Immature natural killer cell (primary cell): ENCODE data around the gene ATP9B. TPM values are rescaled to one million over a fixed set of nuclear protein-coding genes. Genes with fewer than 3 reads are reported as not detected.
"Not testable (repeated sequence)": the region's sequence is repeated elsewhere in the genome, so short reads cannot be mapped to it uniquely, and the experiment has no call there.

Experiments used
- DNase-seq, 3 donors: peaks; one replicate each; pipeline ENCODE4 v3.0.0; 2022; ENCODE audit warnings: mixed read lengths in 1 of 3
- H3K27ac Mint-ChIP-seq, 6 donors: one replicate each; pipeline ENCODE4 v1.8.0; 2020; ENCODE audit warnings: mixed read lengths in 6 of 6, mild to moderate bottlenecking in 5 of 6, inconsistent platforms in 4 of 6, moderate library complexity in 3 of 6
- H3K27me3 Mint-ChIP-seq, 3 donors: one replicate each; pipeline ENCODE4 v1.8.0; 2020 to 2021; ENCODE audit warnings: low read depth in 3 of 3, mild to moderate bottlenecking in 3 of 3, mixed read lengths in 3 of 3, moderate library complexity in 3 of 3, inconsistent platforms in 1 of 3
- H3K36me3 Mint-ChIP-seq, 3 donors: one replicate each; pipeline ENCODE4 v1.8.0; 2020; ENCODE audit warnings: mixed read lengths in 3 of 3, inconsistent platforms in 2 of 3, mild to moderate bottlenecking in 2 of 3
- H3K4me1 Mint-ChIP-seq, 2 donors: one replicate each; pipeline ENCODE4 v1.8.0; 2020; ENCODE audit warnings: inconsistent platforms in 2 of 2, mild to moderate bottlenecking in 2 of 2, mixed read lengths in 2 of 2, moderate library complexity in 1 of 2
- H3K4me3 Mint-ChIP-seq, 5 donors: one replicate each; pipeline ENCODE4 v1.8.0; 2020; ENCODE audit warnings: mild to moderate bottlenecking in 5 of 5, mixed read lengths in 5 of 5, inconsistent platforms in 3 of 5, moderate library complexity in 3 of 5
- H3K9me3 Mint-ChIP-seq, 6 donors: one replicate each; pipeline ENCODE4 v1.8.0; 2020; ENCODE audit warnings: mild to moderate bottlenecking in 6 of 6, mixed read lengths in 6 of 6, inconsistent platforms in 4 of 6, moderate library complexity in 3 of 6
- polyA plus RNA-seq, 3 donors: library from polyadenylated mRNA; unstranded; fragments of 300-500 nt; fragmentation: Illumina TruSeq; gene quantifications; one replicate each; pipeline ENCODE4 v1.2.3, GENCODE V29; 2021

ATP9B gene
- polyA plus RNA-seq, 3 donors from 2014 or later: 11.4 to 16.9 (median 11.5) TPM

DNA sequence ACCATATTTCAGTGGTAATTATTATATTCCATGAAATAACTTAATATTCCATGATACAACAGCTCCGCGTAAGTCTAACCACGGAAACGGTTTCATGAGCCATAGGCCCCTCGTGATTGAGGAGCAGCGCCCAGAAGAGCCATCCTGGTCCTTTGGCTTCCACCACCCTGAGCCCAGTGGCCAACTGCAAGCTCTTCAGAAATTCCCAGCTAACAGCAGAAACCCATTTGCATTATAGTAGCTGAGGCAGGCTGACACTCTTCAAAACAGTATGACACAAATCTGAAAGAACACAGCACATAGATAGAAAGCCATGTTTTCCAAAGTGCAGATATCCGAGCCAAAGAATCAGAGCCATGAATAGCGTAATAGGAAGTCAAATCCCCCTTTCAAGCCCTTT is 205.6 kb downstream of the ATP9B start:
- H3K36me3 Mint-ChIP-seq: peaks cover 24 to 29% (median 25%) of the 10 kb centered on the region in 3 donors
- DNase-seq: no peak
- no peak overlapping the region for H3K4me3 Mint-ChIP-seq

DNA sequence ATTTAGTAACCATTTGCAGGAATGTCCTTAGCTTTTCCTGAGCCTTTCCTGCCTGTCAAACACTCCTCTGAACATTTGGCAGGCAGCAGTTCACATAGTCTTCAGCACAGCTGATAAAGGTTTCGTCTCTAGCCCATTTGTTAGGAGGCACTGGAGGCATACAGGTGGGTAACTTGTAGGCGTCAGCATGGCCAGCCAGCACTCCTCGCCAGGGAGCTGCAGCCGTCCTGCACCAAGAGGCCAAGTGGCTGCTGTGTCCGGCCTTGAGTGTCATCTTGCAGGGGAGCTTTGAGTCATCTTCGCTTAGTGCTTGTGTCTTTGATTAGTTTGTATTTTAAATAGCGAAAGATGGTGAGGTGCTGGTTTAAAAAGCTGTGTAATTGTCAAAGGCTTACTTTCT is 206.3 kb downstream of the ATP9B start:
- Mint-ChIP-seq H3K27me3 (peaks cover 0 to 3% (median 2%) of the 10 kb centered on the region in 3 donors), H3K36me3 (peaks cover 24 to 29% (median 27%) of the 10 kb centered on the region in 3 donors), H3K4me3 (peak overlapping the region in 1 of 5 donors; percentile 44), H3K27ac (peak overlapping the region in 4 of 6 donors; percentile 23 to 43 (median 30)), H3K9me3 (no peaks in the 10 kb centered on the region), H3K4me1 (peaks cover 20 to 31% of the 10 kb centered on the region in 2 donors)
- no peak for DNase-seq

More for the DNA sequence above, 205.6 kb downstream of the ATP9B start:
- H3K27ac Mint-ChIP-seq: peak overlapping the region in 4 of 6 donors; percentile 23 to 35 (median 28)
- no peaks in the 10 kb centered on the region for H3K9me3 Mint-ChIP-seq
- H3K4me1 Mint-ChIP-seq: peaks cover 20 to 31% of the 10 kb centered on the region in 2 donors
- H3K27me3 Mint-ChIP-seq: peaks cover 0 to 3% (median 2%) of the 10 kb centered on the region in 3 donors

DNA sequence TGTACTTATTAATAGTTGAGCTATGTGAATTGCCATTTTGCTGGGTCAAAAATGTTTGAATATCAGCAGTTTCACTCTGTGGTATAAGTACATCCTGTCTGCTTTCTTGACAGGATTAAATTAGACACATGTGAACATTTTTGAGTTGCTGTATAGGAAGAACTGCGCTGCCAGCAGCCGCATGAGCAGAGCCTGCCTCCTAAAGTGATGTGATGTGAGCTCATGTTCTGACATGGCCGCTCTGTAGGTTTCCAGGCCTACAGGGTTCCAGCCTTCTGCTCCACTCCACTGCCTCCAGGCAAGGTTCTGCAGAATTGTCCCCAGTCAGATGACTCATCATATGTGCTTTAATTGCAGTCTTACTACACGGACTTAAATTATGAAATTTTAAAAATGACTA is 206.8 kb downstream of the ATP9B start:
- Mint-ChIP-seq H3K27me3 (peaks cover 0 to 3% (median 2%) of the 10 kb centered on the region in 3 donors), H3K4me3 (peak overlapping the region in 1 of 5 donors; percentile 13), H3K9me3 (no peaks in the 10 kb centered on the region), H3K36me3 (peaks cover 24 to 29% (median 27%) of the 10 kb centered on the region in 3 donors), H3K27ac (peak overlapping the region in 5 of 6 donors; percentile 23 to 58 (median 43)), H3K4me1 (peaks cover 20 to 31% of the 10 kb centered on the region in 2 donors)
- DNase-seq: no peak

- no peak overlapping the region for H3K4me3 Mint-ChIP-seq
- no peak for DNase-seq
- H3K4me1 Mint-ChIP-seq: peaks cover 20 to 26% of the 10 kb centered on the region in 2 donors
- H3K27ac Mint-ChIP-seq: no peak overlapping the region
- peaks cover 19 to 34% (median 25%) of the 10 kb centered on the region in 3 donors for H3K36me3 Mint-ChIP-seq
- H3K27me3 Mint-ChIP-seq: peaks cover 0 to 2% (median 0%) of the 10 kb centered on the region in 3 donors
- no peaks in the 10 kb centered on the region for H3K9me3 Mint-ChIP-seq
Measured at GRCh38 chr18:79278896-79279295, 209.7 kb downstream of the ATP9B start.

DNA sequence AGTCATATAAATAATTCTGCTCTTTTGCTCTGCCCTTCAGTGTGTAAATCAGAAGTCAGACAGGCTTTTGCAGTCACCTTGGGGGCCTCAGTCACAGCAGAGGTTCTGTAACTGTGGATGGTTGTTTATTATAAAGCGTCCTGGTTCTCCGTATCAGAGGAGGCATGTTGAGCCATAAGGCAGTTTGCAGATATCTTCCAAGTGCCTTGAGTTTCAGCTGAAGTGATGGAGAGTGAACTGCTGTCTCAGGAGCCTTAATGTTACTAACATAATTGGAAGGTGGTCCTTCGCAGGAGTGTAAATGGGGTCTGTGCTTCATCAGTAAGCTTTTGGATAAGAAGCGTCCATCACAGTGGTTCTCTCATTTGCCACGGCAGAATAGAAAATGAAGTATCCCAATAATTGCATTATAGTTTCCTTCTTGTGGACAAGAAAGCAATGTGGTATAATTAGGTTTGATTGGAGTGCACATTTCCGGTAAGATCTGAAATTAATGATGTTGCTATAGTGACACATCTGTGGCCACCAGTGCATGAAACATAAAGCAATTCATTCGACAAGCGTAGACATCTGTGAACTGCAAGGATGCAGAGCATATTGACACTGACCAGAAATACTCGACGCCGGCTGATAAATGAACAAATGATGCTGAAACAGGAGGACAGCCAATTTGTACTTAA is 214.1 kb downstream of the ATP9B start:
- Mint-ChIP-seq H3K36me3 (peaks cover 18 to 25% (median 23%) of the 10 kb centered on the region in 3 donors), H3K27me3 (peaks cover 0 to 2% (median 0%) of the 10 kb centered on the region in 3 donors), H3K27ac (no peak overlapping the region), H3K4me3 (no peak overlapping the region), H3K4me1 (no peaks in the 10 kb centered on the region), H3K9me3 (peaks cover 0 to 3% (median 0%) of the 10 kb centered on the region in 6 donors)
- no peak for DNase-seq

DNA sequence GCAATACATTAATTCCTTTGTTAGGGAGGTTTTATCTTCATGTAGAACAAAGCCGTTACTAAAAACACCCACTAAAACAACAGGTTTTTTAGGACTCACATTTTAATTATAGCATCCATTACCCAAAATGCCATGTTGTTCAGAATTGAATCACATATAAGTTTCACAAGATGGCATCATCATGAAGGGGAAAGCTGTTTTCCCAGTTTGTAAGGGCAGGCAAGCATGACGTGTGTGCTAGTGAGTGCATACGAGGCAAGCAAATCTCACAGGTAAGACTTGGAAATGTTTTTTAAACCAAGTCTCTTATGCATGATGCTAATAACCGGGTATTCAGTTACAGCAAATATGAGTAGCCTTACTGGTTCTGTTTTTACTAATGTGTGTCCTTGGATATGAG is 214.7 kb downstream of the ATP9B start:
- Mint-ChIP-seq H3K36me3 (peaks cover 13 to 19% (median 18%) of the 10 kb centered on the region in 3 donors), H3K27me3 (peaks cover 0 to 2% (median 0%) of the 10 kb centered on the region in 3 donors), H3K4me3 (no peak overlapping the region), H3K27ac (no peak overlapping the region), H3K9me3 (peaks cover 0 to 5% (median 0%) of the 10 kb centered on the region in 6 donors), H3K4me1 (no peaks in the 10 kb centered on the region)
- DNase-seq: no peak

GRCh38 chr18:79285191-79285590 is 216.0 kb downstream of the ATP9B start:
- H3K27ac Mint-ChIP-seq, DNase-seq, H3K4me1 Mint-ChIP-seq, H3K27me3 Mint-ChIP-seq, H3K4me3 Mint-ChIP-seq, H3K9me3 Mint-ChIP-seq: not testable (repeated sequence)
- peaks cover 10 to 23% (median 18%) of the 10 kb centered on the region in 3 donors for H3K36me3 Mint-ChIP-seq

DNA sequence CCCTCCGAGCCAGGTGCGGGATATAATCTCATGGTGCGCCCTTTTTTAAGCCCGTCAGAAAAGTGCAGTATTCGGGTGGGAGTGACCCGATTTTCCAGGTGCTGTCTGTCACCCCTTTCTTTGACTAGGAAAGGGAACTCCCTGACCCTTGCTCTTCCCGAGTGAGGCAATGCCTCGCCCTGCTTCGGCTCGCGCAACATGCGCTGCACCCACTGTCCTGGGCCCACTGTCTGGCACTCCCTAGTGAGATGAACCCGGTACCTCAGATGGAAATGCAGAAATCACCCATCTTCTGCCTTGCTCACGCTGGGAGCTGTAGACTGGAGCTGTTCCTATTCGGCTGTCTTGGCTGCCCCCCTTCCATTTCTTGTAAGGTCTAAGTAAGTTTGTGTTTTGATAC is 221.2 kb downstream of the ATP9B start:
- H3K36me3 Mint-ChIP-seq: peaks cover 6 to 15% (median 13%) of the 10 kb centered on the region in 3 donors
- H3K4me3 Mint-ChIP-seq, H3K4me1 Mint-ChIP-seq, DNase-seq, H3K27ac Mint-ChIP-seq, H3K27me3 Mint-ChIP-seq, H3K9me3 Mint-ChIP-seq: not testable (repeated sequence)

DNA sequence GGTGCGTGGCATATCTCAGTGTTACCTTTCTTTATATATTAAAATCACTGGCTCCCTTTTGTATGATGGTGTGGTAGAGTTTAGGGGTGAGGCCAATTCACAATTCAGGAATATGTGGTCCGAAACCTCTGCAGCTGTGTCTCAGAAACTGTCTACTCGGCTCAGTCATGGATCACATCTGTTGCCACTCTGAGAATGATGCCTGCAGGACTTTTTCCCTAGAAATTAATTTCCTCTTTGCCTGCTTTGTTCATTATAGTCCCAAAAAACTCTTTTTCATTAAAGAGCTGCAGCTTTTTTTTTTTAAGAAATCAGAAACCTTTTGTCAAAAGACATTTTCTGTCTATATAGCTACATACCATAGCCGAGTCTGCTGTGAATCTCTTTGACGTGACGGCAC is 221.7 kb downstream of the ATP9B start:
- DNase-seq: no peak
- peaks cover 6 to 18% (median 16%) of the 10 kb centered on the region in 3 donors for H3K36me3 Mint-ChIP-seq
- H3K27ac Mint-ChIP-seq: no peak overlapping the region
- no peaks in the 10 kb centered on the region for H3K27me3 Mint-ChIP-seq
- peaks cover 0 to 5% (median 0%) of the 10 kb centered on the region in 6 donors for H3K9me3 Mint-ChIP-seq
- no peak overlapping the region for H3K4me3 Mint-ChIP-seq
- peaks cover 3 to 6% of the 10 kb centered on the region in 2 donors for H3K4me1 Mint-ChIP-seq

GRCh38 chr18:79294235-79294634 is 225.0 kb downstream of the ATP9B start:
- H3K27ac Mint-ChIP-seq: no peak overlapping the region
- H3K9me3 Mint-ChIP-seq: no peaks in the 10 kb centered on the region
- peaks cover 24 to 26% (median 24%) of the 10 kb centered on the region in 3 donors for H3K36me3 Mint-ChIP-seq
- no peak for DNase-seq
- H3K4me3 Mint-ChIP-seq: no peak overlapping the region
- H3K4me1 Mint-ChIP-seq: peaks cover 5 to 6% of the 10 kb centered on the region in 2 donors
- H3K27me3 Mint-ChIP-seq: peaks cover 0 to 1% (median 0%) of the 10 kb centered on the region in 3 donors

DNA sequence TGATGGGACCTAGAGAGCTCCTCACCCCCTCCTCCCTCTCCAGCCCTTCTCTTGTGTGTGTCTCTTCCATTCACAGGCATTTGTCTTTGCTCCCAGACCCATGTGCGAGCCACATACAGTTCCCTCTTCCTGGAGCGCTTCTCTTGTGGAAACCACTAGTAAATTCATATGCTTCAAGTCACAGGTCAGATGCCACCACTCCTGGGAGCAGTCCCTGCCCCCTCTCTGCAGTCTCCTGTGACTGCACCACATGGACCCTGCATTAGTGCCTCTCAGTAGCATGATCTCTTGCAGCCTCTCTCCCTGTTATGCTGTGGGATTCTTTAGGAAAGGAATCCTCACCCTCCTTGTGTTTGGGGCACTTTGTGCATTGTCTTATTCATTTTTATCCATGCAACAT is 230.1 kb downstream of the ATP9B start:
- H3K9me3 Mint-ChIP-seq: no peaks in the 10 kb centered on the region
- no peak for DNase-seq
- H3K4me1 Mint-ChIP-seq: peaks cover 2 to 4% of the 10 kb centered on the region in 2 donors
- H3K27me3 Mint-ChIP-seq: peaks cover 0 to 1% (median 0%) of the 10 kb centered on the region in 3 donors
- H3K27ac Mint-ChIP-seq: peak overlapping the region in 2 of 6 donors; percentile 37 to 73
- H3K36me3 Mint-ChIP-seq: peaks cover 17 to 24% (median 23%) of the 10 kb centered on the region in 3 donors
- no peak overlapping the region for H3K4me3 Mint-ChIP-seq

GRCh38 chr18:79299711-79300110 is 230.5 kb downstream of the ATP9B start:
- Mint-ChIP-seq H3K4me1 (peaks cover 2 to 4% of the 10 kb centered on the region in 2 donors), H3K9me3 (no peaks in the 10 kb centered on the region), H3K27me3 (peaks cover 0 to 1% (median 0%) of the 10 kb centered on the region in 3 donors), H3K27ac (no peak overlapping the region), H3K36me3 (peaks cover 16 to 26% (median 24%) of the 10 kb centered on the region in 3 donors), H3K4me3 (no peak overlapping the region)
- DNase-seq: no peak

DNA sequence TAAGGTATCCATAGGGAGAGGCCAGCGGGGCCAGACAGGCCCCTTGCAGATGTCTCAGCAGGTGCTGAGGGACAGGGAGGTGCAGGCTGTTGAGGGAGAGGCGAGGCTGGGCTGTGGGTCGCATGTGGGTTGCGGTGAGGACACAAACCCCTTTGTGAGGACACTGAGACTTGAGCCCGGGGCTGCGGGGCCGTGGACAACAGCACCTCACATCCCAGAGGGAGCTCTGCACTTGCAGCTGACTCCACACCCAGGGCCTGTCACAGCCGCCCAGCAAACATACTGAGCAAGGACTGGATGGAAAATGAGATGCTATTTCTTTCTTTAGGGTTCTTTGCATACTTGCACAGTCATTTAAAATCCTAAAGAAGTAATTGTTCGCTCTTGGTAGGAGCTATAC is 231.2 kb downstream of the ATP9B start:
- H3K4me1 Mint-ChIP-seq: peaks cover 2 to 4% of the 10 kb centered on the region in 2 donors
- no peak for DNase-seq
- H3K27me3 Mint-ChIP-seq: peaks cover 0 to 1% (median 0%) of the 10 kb centered on the region in 3 donors

DNA sequence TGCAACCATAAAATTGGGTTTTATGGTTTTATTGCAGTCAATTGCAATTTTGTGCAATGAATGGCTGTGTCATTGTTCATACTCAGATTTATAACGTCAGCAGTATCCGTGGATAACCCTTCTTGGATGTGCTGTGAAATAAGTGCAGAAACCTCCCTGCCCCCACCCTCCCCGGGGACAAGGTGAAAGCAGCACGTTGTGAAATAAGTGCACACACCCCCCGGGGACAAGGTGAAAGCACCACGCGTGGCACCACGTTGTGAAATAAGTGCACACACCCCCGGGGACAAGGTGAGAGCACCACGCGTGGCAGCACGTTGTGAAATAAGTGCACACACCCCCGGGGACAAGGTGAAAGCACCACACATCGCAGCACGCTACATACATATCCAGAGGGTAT is 232.9 kb downstream of the ATP9B start:
- no peak overlapping the region for H3K27ac Mint-ChIP-seq
- no peaks in the 10 kb centered on the region for H3K9me3 Mint-ChIP-seq
- H3K4me3 Mint-ChIP-seq: no peak overlapping the region
- no peak for DNase-seq
- H3K27me3 Mint-ChIP-seq: no peaks in the 10 kb centered on the region
- peaks cover 2 to 4% of the 10 kb centered on the region in 2 donors for H3K4me1 Mint-ChIP-seq
- peaks cover 18 to 35% (median 25%) of the 10 kb centered on the region in 3 donors for H3K36me3 Mint-ChIP-seq

More for the DNA sequence above, 231.2 kb downstream of the ATP9B start:
- H3K4me3 Mint-ChIP-seq: no peak overlapping the region
- H3K27ac Mint-ChIP-seq: no peak overlapping the region
- no peaks in the 10 kb centered on the region for H3K9me3 Mint-ChIP-seq
- peaks cover 16 to 28% (median 26%) of the 10 kb centered on the region in 3 donors for H3K36me3 Mint-ChIP-seq
